ENCODE data around the gene CALY.

GRCh38 chr10:133355991-133356390, 19.3 kb upstream of the CALY start:
- TF ChIP-seq HDGF (IDR thresholded peaks at IDR 0.05; ENCODE audit: borderline replicate concordance): no peak
- TF ChIP-seq BHLHE40 (IDR thresholded peaks at IDR 0.05; ENCODE audit: borderline replicate concordance): no peak
- no peak for TF ChIP-seq SP1 (IDR thresholded peaks at IDR 0.05)
- TF ChIP-seq L3MBTL2 (conservative IDR thresholded peaks at IDR 0.05): no peak
- TF ChIP-seq FOXM1 (IDR thresholded peaks at IDR 0.05; ENCODE audit: borderline replicate concordance): no peak
- TF ChIP-seq FOXK2 (IDR thresholded peaks at IDR 0.05): no peak
- no peak for TF ChIP-seq SUZ12 (IDR thresholded peaks at IDR 0.05)
- no peak for TF ChIP-seq TARDBP (IDR thresholded peaks at IDR 0.05)
- no peak for TF ChIP-seq ELF4 (IDR thresholded peaks at IDR 0.05)
- TF ChIP-seq NFRKB (IDR thresholded peaks at IDR 0.05): no peak
- no peak for TF ChIP-seq FOXA1 (IDR thresholded peaks at IDR 0.05)
- TF ChIP-seq LEF1 (IDR thresholded peaks at IDR 0.05; ENCODE audit: borderline replicate concordance): no peak
